Inferior parietal cortex (tissue), 1 donor: Measurements from ENCODE around the gene MRPL34.

Experiments
- DNase-seq: peaks from one replicate; pipeline ENCODE4 v3.0.0-alpha.2; 2016; ENCODE audit errors: extremely low spot score

The MRPL34 gene

GRCh38 chr19:17341386-17341785, 35.7 kb downstream of the MRPL34 start:
- DNase-seq: no peak

DNA sequence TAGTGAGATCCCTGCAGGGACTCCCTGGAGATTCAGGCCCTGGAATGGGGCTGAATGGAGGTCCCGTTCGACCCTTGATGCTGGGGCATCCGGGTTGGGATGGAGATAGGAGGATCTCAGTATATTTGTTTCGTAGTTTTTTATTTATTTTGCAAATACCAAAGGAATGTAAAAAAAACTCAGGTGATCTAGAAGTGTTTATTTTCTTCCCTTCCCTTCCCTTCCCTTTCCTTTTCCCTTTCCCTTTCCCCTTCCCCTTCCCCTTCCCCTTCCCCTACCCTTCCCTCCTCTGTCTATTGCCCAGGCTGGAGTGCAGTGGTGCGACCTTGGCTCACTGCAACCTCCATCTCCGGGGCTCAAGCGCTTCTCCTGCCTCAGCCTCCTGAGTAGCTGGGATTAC, 36.2 kb downstream of the MRPL34 start:
- no peak for DNase-seq

DNA sequence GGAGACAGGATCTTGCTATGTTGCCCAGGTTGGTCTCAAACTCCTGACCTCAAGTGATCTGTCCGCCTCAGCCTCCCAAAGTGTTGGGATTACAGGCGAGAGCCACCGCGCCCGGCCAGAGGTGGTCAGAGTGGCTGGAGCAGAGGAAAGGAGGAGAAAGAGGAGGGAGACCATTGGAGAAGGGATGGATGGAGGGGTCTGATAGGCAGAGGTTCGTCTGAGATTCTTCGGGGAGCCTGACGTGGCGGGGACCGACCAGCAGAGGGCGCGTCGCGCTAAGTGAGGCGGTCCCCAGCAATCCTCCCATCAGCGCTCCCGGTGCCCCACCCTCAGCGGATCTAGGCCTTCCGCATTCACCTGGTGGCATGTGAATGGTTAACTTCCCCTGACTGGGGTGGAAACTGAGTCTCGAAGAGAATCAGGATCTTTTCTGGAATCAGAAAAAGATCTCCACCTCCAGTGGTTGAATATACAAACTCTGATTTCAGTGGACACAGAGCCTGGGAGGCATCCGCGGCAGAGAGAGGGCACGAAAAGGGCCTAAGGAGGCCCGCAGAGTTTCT, 40.5 kb downstream of the MRPL34 start:
- peak; percentile 69 for DNase-seq

- no peak for DNase-seq
These were observed 41.7 kb downstream of the MRPL34 start for GRCh38 chr19:17347361-17347760.

DNA sequence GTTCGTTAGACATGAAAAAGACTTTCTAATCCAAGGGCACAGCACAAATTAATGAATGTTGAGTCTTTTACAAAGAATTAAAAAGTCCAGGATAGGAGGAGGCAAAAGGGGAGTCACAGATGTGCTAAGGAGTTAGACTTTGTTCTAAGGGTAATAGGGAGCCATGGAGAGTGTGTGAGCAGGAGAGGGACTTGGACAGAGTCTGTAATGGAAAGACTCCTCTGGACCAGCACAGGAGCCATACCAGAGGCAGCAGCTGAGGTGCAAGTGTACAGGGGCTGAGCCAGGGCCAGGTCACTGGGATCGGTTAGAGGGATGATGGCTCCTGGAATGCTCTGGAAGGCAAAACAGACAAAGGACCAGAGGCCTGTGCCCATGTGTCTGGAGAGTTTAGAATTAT, 42.2 kb downstream of the MRPL34 start:
- no peak for DNase-seq

DNA sequence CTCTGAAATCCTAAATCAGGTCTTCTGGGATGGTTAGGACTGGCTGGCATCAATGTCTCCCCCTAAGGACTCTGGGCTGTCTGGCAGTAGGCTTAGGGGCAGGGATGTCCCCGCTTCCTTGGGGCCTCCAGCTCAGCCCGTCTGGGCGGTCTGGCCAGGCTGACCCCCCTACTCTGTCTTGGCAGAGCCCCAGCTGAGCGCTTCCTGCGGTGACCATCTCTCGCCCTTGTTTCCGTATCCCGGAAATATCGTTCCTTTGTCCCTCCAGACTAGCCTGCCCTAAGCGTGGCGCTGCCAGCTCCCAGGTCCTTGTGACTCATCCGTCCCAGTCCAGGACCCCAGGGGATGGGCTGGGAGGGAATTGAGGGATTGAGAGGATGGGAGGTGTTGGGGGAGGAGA, 43.0 kb downstream of the MRPL34 start:
- DNase-seq: no peak

- no peak for DNase-seq
These were observed 46.3 kb downstream of the MRPL34 start for GRCh38 chr19:17351815-17352435.

DNA sequence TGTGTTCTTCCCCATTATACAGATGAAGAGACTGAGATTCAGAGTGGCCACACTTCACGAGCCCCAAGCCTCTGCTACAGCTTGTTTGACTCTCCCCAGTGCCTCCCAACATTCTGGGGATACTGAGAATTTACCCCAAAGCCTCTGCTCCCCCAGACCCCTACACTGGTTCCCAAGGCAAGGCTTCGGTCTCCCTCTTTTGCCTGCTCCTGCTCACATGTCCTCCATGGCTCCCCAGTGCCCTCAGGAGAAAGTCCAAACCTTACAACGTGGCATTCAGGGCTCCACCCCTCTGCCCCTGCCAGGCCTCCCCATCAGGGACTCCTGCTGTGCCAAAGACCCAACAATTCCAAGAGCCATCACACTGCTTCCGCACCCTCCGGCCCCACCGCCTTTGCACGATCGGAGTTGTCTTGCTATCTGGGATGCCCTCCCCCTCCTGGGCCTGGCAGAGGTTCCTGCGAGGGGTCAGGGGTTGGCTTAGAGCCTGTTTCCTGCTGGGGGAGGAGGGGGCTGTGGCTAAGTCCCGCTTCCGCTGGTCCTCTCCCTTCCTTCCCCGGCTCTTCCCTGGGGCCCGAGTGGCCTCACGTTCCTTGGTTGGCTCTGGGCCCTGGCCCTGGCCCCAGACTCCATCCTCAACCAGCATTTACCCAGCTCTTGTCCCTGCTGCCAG, 47.1 kb downstream of the MRPL34 start:
- no peak for DNase-seq

DNA sequence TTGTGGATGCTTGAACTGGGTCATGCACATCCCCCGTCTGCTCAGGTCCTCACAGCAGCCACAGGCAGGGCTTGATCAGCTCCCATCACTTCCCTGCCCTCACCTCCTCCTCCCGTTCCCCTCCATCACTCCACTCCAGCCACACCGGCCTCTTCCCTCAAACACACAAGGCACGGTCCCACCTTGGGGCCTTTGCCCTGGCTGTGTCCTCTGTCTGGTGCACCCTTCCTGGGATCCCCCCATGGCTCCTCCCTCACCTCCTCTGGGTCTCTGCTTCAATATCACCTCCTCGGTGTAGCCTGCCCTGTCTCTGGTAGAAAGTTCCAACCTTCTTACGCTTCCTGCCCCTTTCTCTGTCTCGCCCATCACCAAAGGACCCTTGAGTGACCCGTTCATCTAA, 47.7 kb downstream of the MRPL34 start:
- DNase-seq: no peak
